Activated CD4-positive, alpha-beta T cell treated with anti-CD3 and anti-CD28 coated beads, Interleukin-2, Interleukin-4, amounts not matched to agents 100 ng/mL and 50 ng/mL, durations not matched to agents 16 hours and 8 hours (primary cell): Measurements from ENCODE around the gene AVPR2.

Experiments
- DNase-seq: peaks from one replicate; pipeline ENCODE4 v3.0.0-alpha.2; 2020; ENCODE audit warnings: low spot score

The AVPR2 gene

DNA sequence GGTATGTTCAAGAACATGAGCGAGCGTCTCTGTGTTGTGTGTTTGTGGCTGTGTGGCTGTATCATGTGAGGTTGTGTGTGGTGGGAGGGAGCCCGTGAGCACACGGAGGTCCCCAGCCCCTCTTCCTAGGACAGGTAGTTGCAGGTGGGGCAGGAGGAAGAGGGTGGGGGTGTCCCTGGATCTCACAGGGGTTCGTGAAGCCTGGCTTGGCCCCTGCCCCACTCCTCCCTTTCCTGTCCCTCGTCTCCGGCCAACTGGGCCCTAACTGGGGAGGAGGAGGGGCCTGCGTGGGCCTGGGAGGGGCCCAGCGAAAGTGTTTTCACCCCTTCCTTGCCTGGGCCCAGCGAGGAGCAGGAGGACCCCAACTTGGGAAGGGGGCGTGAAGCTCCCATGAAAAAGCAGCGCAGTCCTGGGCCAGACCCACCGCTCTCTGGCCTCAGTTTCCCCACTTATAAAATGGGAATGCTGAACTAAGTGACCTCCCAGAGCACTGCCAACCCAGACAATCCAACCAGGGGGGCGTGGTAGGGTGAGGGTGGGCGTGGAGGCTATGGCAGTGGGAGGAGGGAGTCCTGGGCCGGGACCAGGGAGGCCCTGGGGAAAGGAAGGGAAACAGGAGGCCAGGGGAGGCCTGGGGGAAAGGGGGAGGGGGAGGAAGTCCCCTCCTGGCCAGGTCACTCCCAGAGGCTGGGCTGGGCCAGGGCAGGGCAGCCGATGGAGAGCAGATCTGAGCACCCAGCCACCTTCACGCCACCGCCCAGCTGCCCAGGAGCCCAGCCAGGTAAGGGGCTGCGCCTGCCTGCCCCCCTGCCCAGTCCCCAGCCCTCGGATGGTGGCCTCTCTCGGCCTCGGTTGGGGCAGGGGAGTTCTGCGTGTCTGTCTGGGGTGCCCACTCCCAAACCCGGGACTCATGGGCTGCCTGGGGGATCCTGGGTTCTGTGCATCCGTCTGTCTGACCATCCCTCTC lies at the start of gene AVPR2:
Gene AVPR2 (plus strand): TSS at position 683 of the 967 bp plus-strand sequence. CDS start 473 bp downstream, outside the sequence.
- no peak for DNase-seq

DNA sequence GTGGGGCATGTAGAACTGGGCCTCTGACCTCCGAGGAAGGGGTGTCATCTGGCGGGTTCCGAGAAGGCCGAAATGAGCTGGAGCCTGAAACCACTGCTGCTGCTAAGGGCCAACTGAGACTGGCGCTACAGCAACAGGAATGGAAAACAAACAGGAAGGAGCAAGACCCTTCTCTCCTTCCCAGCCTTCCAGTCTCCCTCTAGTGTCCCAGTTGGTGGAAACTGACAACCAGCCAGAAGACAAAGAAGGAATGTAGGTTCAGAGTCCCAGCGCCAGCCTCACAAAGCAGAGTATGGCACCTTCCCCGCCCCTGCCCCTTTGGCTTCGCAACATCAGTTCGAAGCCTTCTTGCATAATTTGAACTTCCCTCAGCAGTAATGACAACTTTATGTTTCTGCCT lies 49.8 kb upstream of the AVPR2 start:
- DNase-seq = no peak

DNA sequence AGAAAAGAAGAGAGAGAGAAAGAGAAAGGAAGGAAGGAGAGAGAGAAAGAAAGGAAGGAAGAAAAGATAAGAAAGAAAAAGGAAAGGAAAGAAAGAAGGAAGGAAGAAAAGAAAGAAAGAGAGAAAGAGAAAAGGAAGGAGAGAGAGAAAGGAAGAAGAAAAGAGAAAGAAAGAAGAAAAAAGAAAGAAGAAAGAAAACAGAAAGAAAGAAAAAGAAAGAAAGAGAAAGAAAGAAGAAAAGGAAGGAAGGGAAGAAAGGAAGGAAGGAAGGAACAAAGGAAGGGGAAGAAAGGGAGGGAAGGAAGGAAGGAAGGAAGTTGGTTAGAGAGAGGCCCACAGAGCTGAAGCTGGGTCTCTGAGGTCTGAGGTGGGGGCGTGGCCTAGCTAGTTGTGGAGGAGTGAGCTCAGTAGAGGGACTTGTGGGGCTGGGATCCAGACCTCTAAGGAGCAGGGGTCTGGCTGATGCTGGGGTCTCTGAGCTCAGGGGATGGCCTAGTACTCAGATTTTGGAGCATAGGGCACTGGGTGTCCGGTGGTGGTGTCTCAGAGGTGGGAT lies 47.0 kb upstream of the AVPR2 start:
- no peak for DNase-seq

DNA sequence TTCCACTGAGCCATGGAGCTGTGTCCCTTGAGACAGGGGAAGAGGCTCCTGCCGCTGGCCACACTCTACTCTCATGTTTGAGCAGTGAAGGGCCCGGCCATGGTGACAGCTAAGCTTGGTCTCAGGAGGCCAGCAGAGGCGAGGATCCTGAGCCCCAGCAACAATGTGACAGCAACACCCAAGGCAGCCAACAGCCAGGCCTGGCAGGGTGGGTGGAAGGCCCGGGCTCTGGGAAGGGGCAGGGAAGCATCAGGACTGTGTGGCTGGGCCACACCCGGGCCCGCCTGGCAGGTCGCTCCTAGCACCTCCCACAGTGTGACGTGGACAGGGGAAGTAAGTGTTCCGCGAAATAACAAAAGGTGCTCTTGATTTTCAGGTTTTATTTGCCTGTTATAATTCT lies 43.3 kb upstream of the AVPR2 start:
- DNase-seq = no peak

DNA sequence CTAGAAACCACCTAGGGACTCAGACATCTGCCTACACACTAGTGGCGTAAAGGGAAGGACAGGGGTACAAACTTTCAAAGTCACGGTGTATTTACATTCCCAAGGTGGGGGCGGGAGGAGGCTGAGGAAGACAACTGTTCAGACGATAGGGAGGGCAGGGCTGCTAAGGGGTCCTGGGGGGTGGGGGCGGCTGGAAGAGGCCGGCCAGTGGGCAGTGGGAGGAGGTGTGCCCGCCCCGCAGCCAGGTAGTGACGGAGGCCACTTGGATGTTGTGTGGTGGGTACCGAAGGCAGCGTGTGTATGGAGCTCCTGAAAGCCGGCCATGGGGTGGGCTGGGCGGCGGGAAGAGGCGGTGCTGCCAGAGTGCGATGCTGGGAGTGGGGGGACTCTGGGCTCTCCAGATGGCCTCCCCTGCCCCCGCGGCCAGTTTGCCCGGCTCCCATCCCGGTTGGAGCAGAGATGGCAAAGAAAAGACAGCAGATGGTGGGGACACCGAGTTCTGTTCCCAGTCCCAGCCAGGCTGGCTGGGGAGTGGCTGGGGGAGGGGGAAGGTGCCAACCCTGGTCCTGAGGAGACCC lies 42.7 kb upstream of the AVPR2 start:
- DNase-seq = no peak

DNA sequence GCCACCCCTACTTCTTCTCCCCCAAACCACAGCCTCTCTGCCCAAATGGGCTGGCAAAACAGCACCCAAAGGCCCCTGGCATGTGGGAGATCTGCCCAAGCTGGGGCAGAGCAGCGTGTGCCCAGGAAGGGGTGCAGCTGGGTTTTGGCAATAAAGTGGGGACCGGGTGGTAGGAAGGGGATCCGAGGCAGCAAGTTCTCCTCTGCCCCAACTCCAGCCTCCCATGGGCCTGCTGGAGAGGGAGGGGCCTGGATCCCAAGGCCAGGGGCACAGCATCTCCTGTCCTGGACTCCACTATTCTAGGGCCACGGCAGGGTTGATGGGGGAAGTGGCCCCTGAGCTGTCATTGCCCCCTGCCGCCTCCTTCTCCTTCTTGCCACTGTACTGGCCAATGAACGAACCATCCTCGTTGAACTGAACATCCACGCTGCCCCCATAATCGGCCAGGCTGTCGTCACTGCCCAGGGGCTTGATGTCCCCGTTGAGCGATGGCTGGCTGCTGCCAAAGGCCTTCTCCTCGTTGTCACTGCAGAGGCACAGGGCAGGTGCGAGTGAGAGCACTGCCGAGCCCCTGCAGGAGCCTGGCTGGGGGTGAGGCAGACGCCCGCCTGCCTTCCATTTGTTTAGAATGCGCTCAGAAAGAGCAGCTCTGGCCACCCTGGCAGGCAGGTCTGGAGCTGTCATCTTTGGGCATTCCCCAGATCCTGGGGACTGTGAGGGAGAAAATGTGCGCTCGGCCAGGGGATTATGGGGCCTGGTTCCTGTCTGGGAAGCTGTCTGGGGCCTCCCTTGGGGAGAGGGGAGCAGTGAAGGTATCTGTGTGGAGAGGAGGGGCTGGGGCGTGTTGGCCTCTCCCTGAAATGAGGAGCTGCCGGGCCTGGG lies 41.9 kb upstream of the AVPR2 start:
- DNase-seq = no peak

DNA sequence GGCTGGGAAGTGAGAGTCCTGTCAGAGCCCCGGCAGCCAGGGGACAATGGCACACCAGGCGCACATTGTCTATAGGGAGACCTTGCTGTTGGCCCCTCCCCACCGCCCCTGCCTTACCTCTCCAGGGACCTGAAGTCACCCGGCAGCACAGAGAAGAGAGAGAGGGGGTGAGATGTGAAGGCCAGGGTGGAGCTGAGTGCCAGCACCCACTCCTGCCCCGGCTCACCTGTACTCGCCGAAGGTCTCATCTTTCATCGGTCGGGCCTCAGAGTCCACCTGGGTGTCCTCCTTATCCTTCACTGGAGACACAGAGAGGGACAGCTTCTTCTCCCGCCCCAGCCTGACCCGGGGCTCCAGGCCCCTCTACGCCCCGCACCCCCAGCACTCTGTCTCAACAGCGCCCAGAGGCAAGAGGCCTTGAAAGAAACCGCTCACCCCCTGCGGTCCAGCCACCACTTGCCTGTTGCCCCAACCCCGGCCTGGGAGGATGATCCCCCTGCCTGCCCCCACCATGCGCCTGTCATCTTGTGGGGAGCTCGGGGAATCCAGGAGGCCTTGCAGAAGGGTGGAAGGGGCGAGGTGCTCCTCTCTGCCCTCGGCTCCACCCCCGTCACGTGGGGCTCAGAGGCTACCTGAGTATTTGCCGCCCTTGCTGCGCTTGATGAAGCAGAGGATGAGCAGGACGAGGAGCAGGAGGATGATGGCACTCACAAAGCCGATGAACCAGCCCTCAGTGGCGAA lies 41.1 kb upstream of the AVPR2 start:
- DNase-seq = no peak

DNA sequence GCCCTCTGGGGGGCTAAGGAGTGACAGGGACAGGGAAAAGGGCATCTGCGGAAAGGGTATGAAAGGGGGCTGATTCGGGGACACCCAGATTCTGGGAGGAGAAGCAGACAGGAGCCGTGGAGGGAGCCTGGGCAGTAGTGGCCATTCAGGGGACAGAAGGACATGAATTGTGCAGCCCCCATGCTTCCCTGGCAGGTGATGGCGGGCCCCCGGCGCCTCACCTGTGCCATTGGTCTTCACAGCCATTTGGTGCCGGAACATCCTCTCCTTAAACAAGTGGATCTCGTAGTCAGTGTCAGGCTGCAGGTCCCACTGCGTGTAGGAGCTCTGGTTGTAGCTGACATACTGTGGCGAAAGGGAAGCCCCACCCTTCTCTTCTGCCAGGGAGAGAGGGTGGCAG lies 40.4 kb upstream of the AVPR2 start:
- DNase-seq = no peak

DNA sequence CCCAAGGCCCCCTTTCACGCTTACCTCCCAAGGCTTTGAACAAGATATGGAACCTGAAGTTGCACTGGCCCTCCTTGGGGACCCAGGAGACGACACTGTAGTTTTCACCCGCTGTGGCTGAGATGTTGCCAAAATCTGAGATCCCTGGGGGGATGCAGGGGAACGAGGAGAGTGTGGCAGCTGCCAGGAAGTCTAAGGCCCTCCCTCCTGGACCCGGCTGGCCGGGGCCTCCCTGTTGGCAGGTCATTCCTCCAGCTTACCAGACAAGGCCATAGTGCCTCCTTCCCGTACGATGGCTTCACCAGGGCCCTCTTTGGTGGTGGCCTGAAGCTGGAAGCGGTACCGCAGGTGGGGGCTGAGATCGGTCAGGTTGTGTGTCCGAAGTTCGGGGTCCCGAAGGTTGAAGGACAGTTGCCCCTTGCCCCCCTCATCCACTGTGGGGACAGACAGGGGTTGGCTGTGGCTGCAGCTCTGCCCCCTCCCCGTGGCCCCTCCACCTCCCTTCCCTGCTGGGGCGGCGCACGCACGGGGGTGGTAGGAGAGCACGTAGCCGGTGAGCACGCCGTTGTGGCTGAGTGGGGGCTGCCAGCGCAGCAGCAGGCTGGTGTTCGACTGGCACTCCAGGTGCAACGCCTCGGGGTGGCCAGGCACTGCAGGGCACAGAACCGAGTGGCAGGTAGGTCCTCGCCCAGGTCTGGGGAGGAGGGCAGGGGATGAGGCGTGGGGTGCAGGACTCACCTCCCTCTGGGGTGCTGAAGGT lies 39.7 kb upstream of the AVPR2 start:
- no peak for DNase-seq

DNA sequence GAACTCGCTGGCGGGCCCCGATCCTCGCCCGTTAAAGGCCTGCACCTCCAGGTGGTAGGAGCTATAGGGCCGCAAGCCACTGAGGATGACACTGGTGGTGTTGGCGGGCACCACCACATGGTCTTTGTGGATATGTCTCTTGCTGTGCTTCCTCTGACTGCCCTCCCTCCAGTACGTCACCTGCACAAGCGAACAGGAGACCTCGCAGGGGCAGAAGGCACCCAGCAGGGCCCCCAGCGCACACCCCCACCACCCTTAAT lies 39.2 kb upstream of the AVPR2 start:
- no peak for DNase-seq

DNA sequence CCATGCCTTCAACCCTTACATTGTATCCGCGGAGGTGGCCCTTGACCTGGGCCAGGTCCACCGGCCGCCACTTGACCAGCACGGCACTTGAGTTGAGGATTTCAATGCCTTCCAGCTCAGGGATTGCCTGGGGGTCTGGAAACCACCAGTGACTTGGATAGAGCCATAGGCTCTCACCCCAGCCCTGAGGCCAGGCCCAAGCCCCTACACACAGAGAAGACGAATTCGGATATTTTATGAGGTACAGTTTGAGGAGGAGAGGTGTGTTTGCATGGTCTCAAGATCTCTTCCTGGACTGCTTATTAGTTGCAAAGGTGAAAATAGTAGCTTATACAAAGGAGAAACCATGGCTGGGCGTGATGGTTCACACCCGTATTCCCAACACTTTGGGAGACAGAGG lies 38.8 kb upstream of the AVPR2 start:
- DNase-seq = no peak

DNA sequence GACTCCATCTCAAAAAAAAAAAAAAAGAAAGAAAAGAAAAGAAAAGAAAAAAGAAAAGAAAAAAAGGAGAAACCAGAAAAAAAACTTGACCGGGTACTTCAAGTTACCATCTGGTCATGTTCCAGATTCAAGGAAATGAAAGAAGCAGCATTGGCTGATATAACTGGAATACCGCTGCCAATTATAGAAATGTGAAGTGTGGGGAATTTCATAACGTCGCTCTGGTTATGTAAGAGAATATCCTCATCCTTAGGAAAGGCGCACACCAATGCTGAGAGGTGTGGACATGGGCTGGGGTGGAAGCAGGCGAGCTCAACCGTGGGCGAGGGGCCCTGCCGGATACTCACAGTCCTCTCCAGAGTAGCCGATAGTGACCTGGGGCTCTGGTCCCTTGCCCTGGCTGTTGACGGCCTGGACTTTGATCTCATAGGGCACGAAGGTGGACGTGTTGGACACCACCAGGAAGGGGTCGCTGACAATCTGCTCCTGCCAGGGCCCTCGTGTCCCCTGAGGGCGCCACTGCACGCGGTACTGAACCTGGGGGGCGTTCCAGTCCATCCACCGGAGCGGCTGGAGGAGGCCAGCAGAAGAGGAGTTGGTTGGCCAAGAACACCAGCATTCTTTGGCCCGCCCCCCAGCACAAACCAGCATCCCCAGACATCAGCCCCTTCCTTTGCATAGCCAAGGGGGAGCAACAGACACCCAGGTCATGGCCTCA lies 38.0 kb upstream of the AVPR2 start:
- no peak for DNase-seq

DNA sequence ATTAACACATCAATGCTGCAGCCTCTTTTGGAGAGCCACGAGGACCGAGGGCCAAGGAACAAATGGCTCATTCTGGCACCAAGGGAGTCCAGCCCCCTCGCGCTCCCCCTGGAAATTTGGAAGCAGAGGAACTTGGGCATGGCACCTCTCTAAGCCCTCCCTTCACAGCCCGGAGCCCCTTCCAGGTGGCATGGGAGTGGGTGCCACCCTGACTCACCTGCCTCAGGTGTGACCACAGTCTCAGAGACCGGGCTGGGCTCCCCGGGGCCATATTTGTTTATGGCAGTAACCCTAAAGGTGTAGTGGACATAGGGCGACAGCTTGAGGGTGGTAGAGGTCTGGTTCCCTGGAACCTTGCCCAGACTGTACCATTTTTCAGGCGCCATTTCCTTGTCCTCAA lies 37.3 kb upstream of the AVPR2 start:
- DNase-seq = no peak

DNA sequence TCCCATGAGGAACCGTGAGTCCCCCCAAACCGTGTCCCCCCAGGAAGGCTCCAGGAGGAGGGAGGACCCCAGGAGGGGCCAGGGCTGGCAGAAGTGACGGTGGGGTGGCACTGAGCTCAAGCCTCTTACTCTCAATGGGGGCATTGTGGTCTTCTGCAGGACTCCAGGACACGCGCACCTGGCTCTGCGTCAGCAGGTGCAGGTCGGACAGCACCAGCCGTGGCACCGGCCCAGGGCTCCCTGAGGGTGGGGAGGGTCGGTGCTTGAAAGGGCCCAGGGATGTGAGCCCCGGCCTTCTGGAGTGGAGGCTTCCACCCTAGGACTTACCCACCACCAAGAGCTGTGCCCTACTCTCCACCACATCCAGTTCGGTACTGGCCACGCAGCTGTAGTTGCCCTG lies 36.8 kb upstream of the AVPR2 start:
- DNase-seq = no peak

DNA sequence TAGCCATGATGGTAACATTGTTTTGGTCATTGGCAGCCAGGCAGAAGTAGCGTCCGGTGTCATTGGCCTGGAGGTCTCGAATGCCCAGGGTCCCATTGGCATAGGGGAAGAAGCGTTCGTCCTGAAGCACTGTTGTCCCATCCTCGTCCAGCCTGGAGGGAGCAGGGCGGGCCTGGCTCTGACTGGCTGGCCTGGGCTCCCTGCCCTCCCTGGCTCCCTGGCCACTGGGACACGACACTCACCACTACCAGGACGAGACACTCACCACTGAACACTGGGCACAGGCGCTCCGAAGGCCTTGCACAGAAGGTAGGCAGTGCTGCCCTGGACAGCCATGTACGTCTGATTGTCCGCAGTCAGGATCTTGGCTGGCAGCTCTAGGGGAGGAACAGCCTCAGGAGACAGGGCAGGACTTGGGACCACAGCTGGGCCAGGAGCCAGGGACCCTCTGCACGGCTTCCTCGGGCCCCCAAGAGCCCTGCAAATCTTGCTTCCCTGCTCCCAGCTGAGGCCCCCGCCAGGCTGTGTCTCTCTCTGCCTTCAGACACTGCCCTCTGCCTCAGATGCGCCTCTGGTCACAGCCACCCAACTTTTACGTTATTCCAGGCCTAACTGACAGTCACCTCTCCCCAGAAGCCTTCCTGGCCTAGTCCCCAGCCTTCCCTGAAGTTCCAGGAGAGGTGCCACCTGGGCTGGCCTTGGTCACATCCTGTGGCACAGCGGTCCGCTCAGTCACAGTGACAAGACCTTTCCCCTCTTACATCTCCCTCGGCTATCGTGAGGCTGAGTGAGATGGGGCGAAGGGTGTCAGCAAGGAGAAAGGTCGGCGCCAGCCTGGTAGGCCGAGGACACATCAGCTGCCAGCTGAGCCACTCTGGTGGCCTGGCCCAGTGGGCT lies 35.6 kb upstream of the AVPR2 start:
- DNase-seq = no peak

DNA sequence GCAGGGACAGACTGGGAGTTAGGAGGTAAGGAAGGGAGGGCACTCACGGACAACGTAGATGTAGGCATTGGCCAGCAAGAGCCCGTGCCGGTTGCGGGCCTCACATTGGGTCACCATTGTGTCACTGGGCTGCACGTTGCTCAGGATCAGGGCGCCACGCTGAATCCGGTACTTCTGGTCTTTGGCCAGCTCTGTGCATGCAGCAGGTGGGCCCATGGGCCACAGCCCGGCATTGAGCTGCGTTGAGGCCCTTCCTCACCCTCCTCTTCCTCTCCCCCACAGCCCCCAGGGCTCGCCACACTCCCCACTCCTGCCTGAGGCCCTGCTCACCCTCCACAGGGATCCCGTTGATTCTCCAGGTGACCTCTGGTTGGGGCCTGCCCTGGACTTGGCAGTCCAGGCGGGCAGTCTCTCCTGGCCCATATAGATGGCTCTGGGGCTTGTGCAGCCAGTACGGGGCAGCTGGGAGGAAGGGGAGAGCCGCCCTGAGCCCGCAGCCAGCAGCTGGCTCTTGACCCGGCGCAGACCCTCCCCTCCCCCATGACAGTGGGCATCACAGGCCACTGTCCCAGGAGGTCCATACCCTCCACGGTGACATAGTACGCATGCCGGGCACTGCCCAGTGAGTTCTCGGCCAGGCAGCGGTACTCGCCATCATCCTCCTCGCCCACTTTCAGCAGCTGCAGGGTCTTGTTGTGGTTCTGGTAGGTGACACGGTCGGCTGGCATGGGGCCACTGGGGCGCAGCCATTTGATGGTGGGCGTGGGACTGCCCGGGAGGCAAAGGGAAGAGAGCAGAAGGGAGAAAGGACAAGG lies 34.8 kb upstream of the AVPR2 start:
- DNase-seq = no peak

DNA sequence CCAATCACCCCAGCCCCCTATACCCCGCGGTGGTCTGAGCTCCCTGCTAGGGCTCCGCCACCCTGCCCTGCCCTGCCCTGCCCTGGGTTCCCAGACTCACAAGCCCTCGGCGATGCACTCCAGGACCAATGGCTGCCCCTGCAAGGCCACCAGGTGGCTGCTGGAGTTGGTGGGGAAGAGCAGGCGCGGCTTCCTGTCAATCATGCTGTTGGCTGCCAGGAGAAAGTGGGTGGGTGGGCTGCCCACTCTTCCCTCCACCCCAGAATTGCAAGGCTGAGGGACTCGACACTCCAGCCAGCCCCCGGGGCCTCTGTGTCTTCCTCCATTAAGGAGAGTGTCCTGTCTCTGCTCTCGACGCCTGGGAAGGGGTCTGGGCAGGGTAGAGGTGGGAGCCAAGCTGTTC lies 34.2 kb upstream of the AVPR2 start:
- no peak for DNase-seq

DNA sequence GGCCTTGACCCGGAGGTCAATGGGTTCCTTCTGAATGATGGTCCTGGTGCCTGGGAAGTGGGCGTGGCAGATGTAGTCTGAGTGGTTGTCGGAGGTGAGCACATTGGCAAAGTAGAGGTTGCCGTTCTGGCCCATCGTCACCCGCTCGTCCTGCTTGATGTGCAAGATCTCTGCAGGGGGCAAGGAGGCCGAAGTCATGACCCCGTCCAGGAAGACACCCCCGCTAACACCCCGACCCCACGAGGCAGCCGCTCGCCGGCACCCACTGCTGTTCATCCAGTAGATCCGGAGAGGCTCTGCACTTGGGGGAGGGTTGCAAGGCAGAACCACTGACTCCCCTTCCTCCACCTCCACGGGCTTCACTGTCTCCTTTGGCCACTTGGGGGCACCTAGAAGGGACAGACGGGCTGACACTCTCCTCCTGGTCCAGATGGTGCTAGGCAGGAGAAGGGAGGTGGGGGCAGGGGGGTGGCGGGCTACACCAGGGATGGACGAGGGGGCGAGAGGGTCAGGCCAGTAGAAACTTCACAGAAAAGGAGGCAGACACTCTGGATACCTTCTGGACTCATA lies 33.6 kb upstream of the AVPR2 start:
- no peak for DNase-seq
